KOPT-K1 (cell line): Measurements from ENCODE around the gene MYO3B.

ENCODE experiments used
- H3K27ac ChIP-seq: fragments of 200-600 bp; sonication (generic); 2 replicates; pipeline ENCODE4 v1.5.1; 2016; ENCODE audit warnings: antibody characterized with exemption, mild to moderate bottlenecking, low read depth, low read length; ENCODE audit not compliant: poor library complexity, severe bottlenecking
- H3K36me3 ChIP-seq: fragments of 200-600 bp; sonication (generic); 2 replicates; pipeline ENCODE4 v1.5.1; 2017; ENCODE audit warnings: antibody characterized with exemption, mild to moderate bottlenecking, low read length, moderate library complexity; ENCODE audit not compliant: insufficient read depth
- H3K9me3 ChIP-seq: fragments of 200-600 bp; sonication (generic); 2 replicates; pipeline ENCODE4 v1.5.1; 2017; ENCODE audit warnings: antibody characterized with exemption, low read length, mild to moderate bottlenecking; ENCODE audit not compliant: insufficient read depth, poor library complexity, severe bottlenecking

The MYO3B gene

GRCh38 chr2:170228429-170228828, 50.5 kb downstream of the MYO3B start:
- Histone ChIP-seq H3K27ac (no peak overlapping the region), H3K36me3 (no peaks in the 10 kb centered on the region), H3K9me3 (no peaks in the 10 kb centered on the region)

- Histone ChIP-seq H3K36me3 (no peaks in the 10 kb centered on the region), H3K27ac (no peak overlapping the region), H3K9me3 (no peaks in the 10 kb centered on the region)
Measured at GRCh38 chr2:170229125-170229524, 51.2 kb downstream of the MYO3B start.

GRCh38 chr2:170229744-170230143, 51.8 kb downstream of the MYO3B start:
- H3K9me3 ChIP-seq = no peaks in the 10 kb centered on the region
- no peak overlapping the region for H3K27ac ChIP-seq
- H3K36me3 ChIP-seq = no peaks in the 10 kb centered on the region

GRCh38 chr2:170235860-170236679, 58.1 kb downstream of the MYO3B start:
- no peak overlapping the region for H3K27ac ChIP-seq
- H3K36me3 ChIP-seq = no peaks in the 10 kb centered on the region
- H3K9me3 ChIP-seq = no peaks in the 10 kb centered on the region

GRCh38 chr2:170236680-170237047, 58.7 kb downstream of the MYO3B start:
- H3K36me3 ChIP-seq = no peaks in the 10 kb centered on the region
- H3K27ac ChIP-seq = no peak overlapping the region
- H3K9me3 ChIP-seq = no peaks in the 10 kb centered on the region

GRCh38 chr2:170237572-170238120, 59.7 kb downstream of the MYO3B start:
- Histone ChIP-seq H3K36me3 (no peaks in the 10 kb centered on the region), H3K27ac (no peak overlapping the region), H3K9me3 (no peaks in the 10 kb centered on the region)

GRCh38 chr2:170238776-170239175, 60.8 kb downstream of the MYO3B start:
- Histone ChIP-seq H3K36me3 (no peaks in the 10 kb centered on the region), H3K9me3 (no peaks in the 10 kb centered on the region), H3K27ac (no peak overlapping the region)

- Histone ChIP-seq H3K27ac (no peak overlapping the region), H3K9me3 (no peaks in the 10 kb centered on the region), H3K36me3 (no peaks in the 10 kb centered on the region)
Measured at GRCh38 chr2:170240629-170241028, 62.7 kb downstream of the MYO3B start.

GRCh38 chr2:170241756-170242155, 63.8 kb downstream of the MYO3B start:
- Histone ChIP-seq H3K27ac (no peak overlapping the region), H3K9me3 (no peaks in the 10 kb centered on the region), H3K36me3 (no peaks in the 10 kb centered on the region)

- no peak overlapping the region for H3K27ac ChIP-seq
- H3K9me3 ChIP-seq = no peaks in the 10 kb centered on the region
- no peaks in the 10 kb centered on the region for H3K36me3 ChIP-seq
Measured at GRCh38 chr2:170243118-170243837, 65.3 kb downstream of the MYO3B start.

GRCh38 chr2:170243898-170244297, 66.0 kb downstream of the MYO3B start:
- no peak overlapping the region for H3K27ac ChIP-seq
- no peaks in the 10 kb centered on the region for H3K9me3 ChIP-seq
- H3K36me3 ChIP-seq = no peaks in the 10 kb centered on the region

- Histone ChIP-seq H3K27ac (no peak overlapping the region), H3K9me3 (no peaks in the 10 kb centered on the region), H3K36me3 (no peaks in the 10 kb centered on the region)
Measured at GRCh38 chr2:170244555-170244954, 66.6 kb downstream of the MYO3B start.

GRCh38 chr2:170245312-170245711, 67.4 kb downstream of the MYO3B start:
- no peaks in the 10 kb centered on the region for H3K9me3 ChIP-seq
- H3K27ac ChIP-seq = no peak overlapping the region
- H3K36me3 ChIP-seq = no peaks in the 10 kb centered on the region

GRCh38 chr2:170247333-170247732, 69.4 kb downstream of the MYO3B start:
- Histone ChIP-seq H3K9me3 (no peaks in the 10 kb centered on the region), H3K36me3 (no peaks in the 10 kb centered on the region), H3K27ac (no peak overlapping the region)

- H3K36me3 ChIP-seq = no peaks in the 10 kb centered on the region
- H3K9me3 ChIP-seq = no peaks in the 10 kb centered on the region
- no peak overlapping the region for H3K27ac ChIP-seq
Measured at GRCh38 chr2:170247882-170248393, 70.0 kb downstream of the MYO3B start.
